H1 (cell line): Measurements from ENCODE around the gene ARHGAP42. TPM values are rescaled to one million over a fixed set of nuclear protein-coding genes. Genes with fewer than 3 reads are reported as not detected.

ENCODE experiments used
- CTCF ChIA-PET: fragments of 300-600 bp; sonication (Branson Sonifier 250); formaldehyde crosslinking; loops from one replicate; lab custom pipeline; 2021; ENCODE audit not compliant: partially characterized antibody; lab: Charles Lee
- POLR2A ChIA-PET: fragments of 300-600 bp; sonication (Branson Sonifier 250); formaldehyde crosslinking; loops from one replicate; lab custom pipeline; 2021; ENCODE audit warnings: inconsistent platforms; ENCODE audit not compliant: partially characterized antibody; lab: Charles Lee
- DNase-seq, 2 experiments: peaks; one replicate each; pipeline versions ENCODE4 v3.0.0 to v3.0.0-alpha.2; 2010 to 2022; ENCODE audit warnings: low spot score in 2 of 2, low read depth in 1 of 2, mixed read lengths in 1 of 2
- FAIRE-seq: peaks from 2 replicates; lab custom pipeline; 2011; peaks lifted over from hg19 to GRCh38; lab: Jason Lieb, UNC
- H2AFZ ChIP-seq: 2 replicates; pipeline ENCODE4 v1.8.1; 2012; ENCODE audit warnings: low read length, inconsistent platforms
- H2AK5ac ChIP-seq: 2 replicates; pipeline ENCODE4 v1.6.1; 2013; ENCODE audit warnings: low read depth, low read length
- H2BK120ac ChIP-seq: replicated peaks from 2 replicates; pipeline ENCODE3; 2013; ENCODE audit warnings: low read depth, low read length, inconsistent platforms
- H2BK12ac ChIP-seq: 2 replicates; pipeline ENCODE4 v1.6.1; 2013; ENCODE audit warnings: low read depth, low read length
- H2BK15ac ChIP-seq: 2 replicates; pipeline ENCODE4 v1.6.1; 2013; ENCODE audit warnings: low read length
- H2BK20ac ChIP-seq: 2 replicates; pipeline ENCODE4 v1.6.1; 2013; ENCODE audit warnings: low read length
- H2BK5ac ChIP-seq: 2 replicates; pipeline ENCODE4 v1.6.1; 2013; ENCODE audit warnings: low read depth, low read length
- H3K14ac ChIP-seq: 2 replicates; pipeline ENCODE4 v1.6.1; 2013; ENCODE audit warnings: inconsistent platforms; ENCODE audit not compliant: insufficient read length
- H3K18ac ChIP-seq: 2 replicates; pipeline ENCODE4 v1.6.1; 2013; ENCODE audit warnings: low read length; ENCODE audit errors: extremely low read depth
- H3K23ac ChIP-seq: 2 replicates; pipeline ENCODE4 v1.6.1; 2013; ENCODE audit warnings: inconsistent platforms; ENCODE audit not compliant: insufficient read length
- H3K23me2 ChIP-seq: 2 replicates; pipeline ENCODE4 v1.6.1; 2013; ENCODE audit warnings: low read depth, low read length
- H3K27ac ChIP-seq: 2 replicates; pipeline ENCODE4 v1.6.1; 2011; ENCODE audit warnings: low read depth, low read length, inconsistent platforms
- H3K27me3 ChIP-seq, 4 experiments: replicated peaks in 1 of 4; 1 replicate in 1 of 4; 2 replicates in 3 of 4; pipeline versions ENCODE4 v1.6.1 to v1.8.1; 2011 to 2013; ENCODE audit warnings: low read length in 3 of 4, mild to moderate bottlenecking in 3 of 4, inconsistent platforms in 2 of 4, mixed read lengths in 2 of 4, moderate library complexity in 1 of 4; ENCODE audit not compliant: control insufficient read depth in 3 of 4, insufficient read depth in 3 of 4; ENCODE audit errors: extremely low read depth in 1 of 4
- H3K36me3 ChIP-seq, 4 experiments: 2 replicates each; pipeline versions ENCODE4 v1.6.1 to v1.8.1; 2011 to 2013; ENCODE audit warnings: mild to moderate bottlenecking in 4 of 4, low read length in 3 of 4, moderate library complexity in 2 of 4, control low read depth in 1 of 4, inconsistent platforms in 1 of 4; ENCODE audit not compliant: insufficient read depth in 4 of 4, control insufficient read depth in 2 of 4
- H3K4ac ChIP-seq: replicated peaks from 2 replicates; pipeline ENCODE3; 2013; ENCODE audit warnings: low read length, low read depth, mixed read lengths, inconsistent platforms; ENCODE audit not compliant: insufficient read length
- H3K4me1 ChIP-seq, 4 experiments: replicated peaks in 1 of 4; 1 replicate in 1 of 4; 2 replicates in 3 of 4; pipeline versions ENCODE4 v1.6.1 to v1.8.1; 2011 to 2013; ENCODE audit warnings: low read length in 3 of 4, inconsistent platforms in 2 of 4, mixed read lengths in 1 of 4; ENCODE audit not compliant: insufficient read depth in 4 of 4, control insufficient read depth in 3 of 4
- H3K4me2 ChIP-seq, 2 experiments: 2 replicates each; pipeline versions ENCODE4 v1.6.1 to v1.8.1; 2011 to 2013; ENCODE audit warnings: low read depth in 2 of 2, low read length in 2 of 2, control low read depth in 1 of 2, inconsistent platforms in 1 of 2, mild to moderate bottlenecking in 1 of 2; ENCODE audit not compliant: insufficient read depth in 1 of 2
- H3K4me3 ChIP-seq, 4 experiments: fragments of 200-600, 300-600 bp in 1 of 4; sonication (generic), shearing (Covaris generic), sonication (Bioruptor Twin) in 1 of 4; 2 replicates each; pipeline versions ENCODE4 v1.5.1 to v1.8.1; 2011 to 2016; ENCODE audit warnings: low read length in 4 of 4, low read depth in 3 of 4, control low read depth in 2 of 4, inconsistent platforms in 2 of 4, mild to moderate bottlenecking in 2 of 4, mixed read lengths in 1 of 4, moderate library complexity in 1 of 4; ENCODE audit not compliant: insufficient read depth in 2 of 4; ENCODE audit errors: extremely low read depth in 1 of 4
- H3K56ac ChIP-seq: replicated peaks from 2 replicates; pipeline ENCODE3; 2013; ENCODE audit warnings: low read depth, mild to moderate bottlenecking, mixed read lengths, low read length, inconsistent platforms; ENCODE audit not compliant: insufficient read length
- H3K79me1 ChIP-seq: 2 replicates; pipeline ENCODE4 v1.6.1; 2013; ENCODE audit warnings: low read depth, low read length, control low read depth
- H3K79me2 ChIP-seq, 2 experiments: 2 replicates each; pipeline versions ENCODE4 v1.6.1 to v1.8.1; 2012 to 2013; ENCODE audit warnings: low read length in 2 of 2, mild to moderate bottlenecking in 2 of 2, inconsistent platforms in 1 of 2; ENCODE audit not compliant: insufficient read depth in 2 of 2, control insufficient read depth in 1 of 2
- H3K9ac ChIP-seq, 4 experiments: replicated peaks in 1 of 4; 1 replicate in 1 of 4; 2 replicates in 3 of 4; pipeline versions ENCODE4 v1.6.1 to v1.8.1; 2011 to 2013; ENCODE audit warnings: low read depth in 3 of 4, low read length in 3 of 4, control low read depth in 2 of 4, mild to moderate bottlenecking in 2 of 4, moderate library complexity in 2 of 4, inconsistent platforms in 1 of 4; ENCODE audit errors: extremely low read depth in 1 of 4
- H3K9me3 ChIP-seq, 2 experiments: 2 replicates each; pipeline versions ENCODE4 v1.6.1 to v1.8.1; 2012 to 2013; ENCODE audit warnings: mild to moderate bottlenecking in 2 of 2, moderate library complexity in 2 of 2, control low read depth in 1 of 2, inconsistent platforms in 1 of 2, low read depth in 1 of 2, low read length in 1 of 2, mixed read lengths in 1 of 2; ENCODE audit not compliant: insufficient read depth in 2 of 2
- H4K20me1 ChIP-seq, 2 experiments: replicated peaks in 1 of 2; 2 replicates each; pipeline versions ENCODE3 to v1.8.1; 2011 to 2013; ENCODE audit warnings: inconsistent platforms in 2 of 2, low read length in 2 of 2, mild to moderate bottlenecking in 1 of 2; ENCODE audit not compliant: insufficient read depth in 2 of 2, control insufficient read depth in 1 of 2
- H4K5ac ChIP-seq: 2 replicates; pipeline ENCODE4 v1.6.1; 2013; ENCODE audit warnings: low read length, low read depth, mixed read lengths, inconsistent platforms; ENCODE audit not compliant: insufficient read length
- H4K8ac ChIP-seq: 2 replicates; pipeline ENCODE4 v1.8.0; 2013; ENCODE audit warnings: mild to moderate bottlenecking, moderate library complexity, low read length, inconsistent platforms; ENCODE audit not compliant: insufficient read depth; ENCODE audit errors: extremely low read depth
- H4K91ac ChIP-seq: replicated peaks from 2 replicates; pipeline ENCODE3; 2013; ENCODE audit warnings: low read length, mixed read lengths, inconsistent platforms; ENCODE audit not compliant: insufficient read length
- BRCA1 ChIP-seq: IDR thresholded peaks from 2 replicates; pipeline ENCODE4 v1.6.1; 2012; ENCODE audit warnings: low read depth, low read length, improper control_type of control experiment
- CBX8 ChIP-seq: fragments of 300-800, 300-1000 bp; sonication (generic); IDR thresholded peaks from 2 replicates; pipeline ENCODE4 v1.7.1; 2016; ENCODE audit warnings: low read depth, low read length, borderline replicate concordance
- CTCF ChIP-seq, 3 experiments: IDR thresholded peaks; 1 replicate in 2 of 3; 2 replicates in 1 of 3; pipeline versions ENCODE4 v1.5.1 to v1.6.1; 2011; ENCODE audit warnings: low read length in 3 of 3, mild to moderate bottlenecking in 3 of 3, inconsistent platforms in 2 of 3, low read depth in 1 of 3, moderate library complexity in 1 of 3; ENCODE audit not compliant: insufficient read depth in 1 of 3; ENCODE audit errors: control extremely low read depth in 1 of 3
- EP300 ChIP-seq, 2 experiments: IDR thresholded peaks; 1 replicate in 1 of 2; 2 replicates in 1 of 2; pipeline ENCODE4 v1.6.1; 2011 to 2012; ENCODE audit warnings: low read depth in 2 of 2, low read length in 2 of 2, mild to moderate bottlenecking in 2 of 2, borderline replicate concordance in 1 of 2, inconsistent platforms in 1 of 2, moderate library complexity in 1 of 2
- KDM5A ChIP-seq: fragments of 200-600 bp; IDR thresholded peaks from 2 replicates; pipeline ENCODE4 v1.7.1; 2012; ENCODE audit warnings: mild to moderate bottlenecking, low read length, inconsistent platforms, mixed read lengths
- RAD21 ChIP-seq, 2 experiments: IDR thresholded peaks in 1 of 2; conservative IDR thresholded peaks in 1 of 2; 2 replicates each; pipeline ENCODE4 v1.6.1; 2011; ENCODE audit warnings: low read depth in 2 of 2, low read length in 2 of 2, improper control_type of control experiment in 1 of 2, inconsistent platforms in 1 of 2, mild to moderate bottlenecking in 1 of 2, moderate library complexity in 1 of 2
- RXRA ChIP-seq: IDR thresholded peaks from 2 replicates; pipeline ENCODE4 v1.6.1; 2011; ENCODE audit warnings: low read depth, mild to moderate bottlenecking, low read length, moderate library complexity; ENCODE audit not compliant: insufficient read depth
- WGBS, 2 experiments: shearing (Covaris generic) in 1 of 2; methylation state at CpG; one replicate each; pipeline versions ENCODE4 v1.1.6 to v1.1.7; 2013 to 2015; ENCODE audit warnings: low lambda C conversion rate in 2 of 2, mixed read lengths in 2 of 2, inconsistent platforms in 1 of 2, low coverage in 1 of 2, missing lambda C conversion rate in 1 of 2; ENCODE audit not compliant: insufficient replicate concordance in 2 of 2, insufficient coverage in 1 of 2, insufficient read length in 1 of 2; ENCODE audit errors: extremely low coverage in 1 of 2, missing lambda C conversion rate in 1 of 2; 5-methylcytosine and 5-hydroxymethylcytosine counted together
- polyA plus RNA-seq, 7 experiments: library from polyadenylated mRNA; depleted of rRNA in 3 of 7; stranded (reverse) in 5 of 7; unstranded in 2 of 7; fragments of >200 nt in 5 of 7; fragments of 200-250 nt in 2 of 7; gene quantifications; 1 replicate in 5 of 7; 2 replicates in 1 of 7; 4 replicates in 1 of 7; pipeline versions ENCODE4 v1.2.1 to v1.2.3, GENCODE V29; 2011 to 2013; ENCODE audit warnings: missing spikeins in 2 of 7, mixed read lengths in 2 of 7
- total RNA-seq: library from RNA; stranded (reverse); fragmentation: NEBNext Ultra II Directional; extraction: Animal tissue kit (Norgen Biotek cat#: 25700); gene quantifications from 2 replicates; pipeline ENCODE4 v1.2.1, GENCODE V29; 2021

Gene ARHGAP42
- total and polyA plus RNA-seq, 2 of the 8 experiments (the other 6 are each of a cell fraction or from before 2014, with no cell fraction given), result 22.2 to 33.5 TPM

GRCh38 chr11:100895449-100895848, 208.4 kb downstream of the ARHGAP42 start:
- ChIA-PET CTCF (interaction anchor here (0.6 to 1.9 kb wide), 4 partner anchors 12 to 674 kb away, joined by 3 to 4 read pairs (median 3); no protein-coding TSS in a partner anchor), POLR2A (no interaction called here)
- no peak overlapping the region for H3K23ac ChIP-seq
- no peak overlapping the region for H3K56ac ChIP-seq
- H3K4me2 ChIP-seq, result no peak overlapping the region
- no peak overlapping the region for H4K91ac ChIP-seq
- no peak overlapping the region for H2AK5ac ChIP-seq
- H3K14ac ChIP-seq, result no peak overlapping the region
- no peak overlapping the region for H2BK20ac ChIP-seq
- H4K5ac ChIP-seq, result no peak overlapping the region
- no peak overlapping the region for H2BK12ac ChIP-seq
- no peak overlapping the region for H3K27ac ChIP-seq
- DNase-seq, result no peak
- no peak overlapping the region for H3K18ac ChIP-seq
- no peak overlapping the region for H2BK120ac ChIP-seq
- no peaks in the 10 kb centered on the region; the same call in 1 of the 2 replicates for H3K23me2 ChIP-seq
- H3K9ac ChIP-seq, result no peak overlapping the region
- H4K8ac ChIP-seq, result no peak overlapping the region
- no peaks in the 10 kb centered on the region for H3K9me3 ChIP-seq
- H3K4me3 ChIP-seq, result no peak overlapping the region
- H4K20me1 ChIP-seq, result no peaks in the 10 kb centered on the region
- H3K79me2 ChIP-seq, result no peaks in the 10 kb centered on the region
- no peak for FAIRE-seq
- no peaks in the 10 kb centered on the region for H3K79me1 ChIP-seq
- H2BK5ac ChIP-seq, result no peak overlapping the region
- no peak overlapping the region for H2AFZ ChIP-seq
- H2BK15ac ChIP-seq, result no peak overlapping the region
- 86% methylated on average over 1 of the region's 1 CpG; no CpG with 5 or more reads in 1 of the 2 experiments for WGBS, 2 experiments
- H3K27me3 ChIP-seq, result no peaks in the 10 kb centered on the region
- H3K4ac ChIP-seq, result no peak overlapping the region
- H3K36me3 ChIP-seq, result no peaks in the 10 kb centered on the region
- no peaks in the 10 kb centered on the region; a peak in 1 of 7 replicates for H3K4me1 ChIP-seq
- no peak for TF ChIP-seq RAD21 (IDR thresholded peaks at IDR 0.05 in 1 of 2, conservative IDR thresholded peaks at IDR 0.05 in 1 of 2; ENCODE audit: low read depth in 2 of 2, low read length in 2 of 2)
- no peak for TF ChIP-seq CTCF (IDR thresholded peaks at IDR 0.05; ENCODE audit: control extremely low read depth in 1 of 3, insufficient read depth in 1 of 3, low read depth in 1 of 3, low read length in 3 of 3)
- TF ChIP-seq KDM5A, result no peak
- no peak for TF ChIP-seq BRCA1
- no peak for TF ChIP-seq CBX8
- no peak for TF ChIP-seq EP300 (IDR thresholded peaks at IDR 0.05; ENCODE audit: borderline replicate concordance in 1 of 2, low read depth in 2 of 2, low read length in 2 of 2)
- no peak for TF ChIP-seq RXRA
